Peyer's patch (tissue), 4 donors: ENCODE results near the gene FAM234B. TPM values are rescaled to one million over a fixed set of nuclear protein-coding genes. Genes with fewer than 3 reads are reported as not detected.

Experiments
- DNase-seq, 3 donors: peaks; one replicate each; pipeline ENCODE4 v3.0.0-alpha.2; 2017 to 2019
- H3K27ac ChIP-seq, 4 donors: fragments of 200-600 bp; sonication (generic); one replicate each; pipeline ENCODE4 v1.5.1; 2016 to 2019
- H3K27me3 ChIP-seq, 2 donors: fragments of 200-600 bp; sonication (generic); one replicate each; pipeline ENCODE4 v1.5.1; 2019
- H3K36me3 ChIP-seq, 3 donors: fragments of 200-600 bp; sonication (generic); one replicate each; pipeline ENCODE4 v1.5.1; 2016 to 2019
- H3K4me1 ChIP-seq, 4 donors: fragments of 200-600 bp; sonication (generic); one replicate each; pipeline ENCODE4 v1.5.1; 2016 to 2019
- H3K4me3 ChIP-seq, 4 donors: fragments of 200-600 bp; sonication (generic); 1 replicate in 3 of 4; 2 replicates in 1 of 4; pipeline ENCODE4 v1.5.1; 2016 to 2019; ENCODE audit warnings: mild to moderate bottlenecking in 1 of 4
- H3K9me3 ChIP-seq, 4 donors: fragments of 200-600 bp; sonication (generic); one replicate each; pipeline ENCODE4 v1.5.1; 2016 to 2019; ENCODE audit warnings: mild to moderate bottlenecking in 1 of 4
- POLR2A ChIP-seq, 2 donors: fragments of 450-650 bp; IDR thresholded peaks; one replicate each; pipeline ENCODE4 v1.5.1; 2017; ENCODE audit warnings: antibody characterized with exemption in 2 of 2, mild to moderate bottlenecking in 2 of 2, moderate library complexity in 2 of 2
- total RNA-seq, 4 donors: library from RNA; depleted of rRNA; stranded (reverse); fragments of >200 nt; gene quantifications; one replicate each; pipeline ENCODE4 v1.1.0, GENCODE V29; 2016
- TF ChIP-seq, protein P1 (sequence below), 6 experiments: fragments of 450-650 bp in 4 of 6; fragments of 200-600 bp in 2 of 6; sonication (generic) in 1 of 6; IDR thresholded peaks; one replicate each; pipeline ENCODE4 v1.5.1; 2017 to 2019; ENCODE audit warnings: antibody characterized with exemption in 6 of 6, mild to moderate bottlenecking in 3 of 6, moderate library complexity in 1 of 6

FAM234B gene
- total RNA-seq, 4 donors from 2014 or later, result 6.5 to 9.1 (median 7.2) TPM

DNA sequence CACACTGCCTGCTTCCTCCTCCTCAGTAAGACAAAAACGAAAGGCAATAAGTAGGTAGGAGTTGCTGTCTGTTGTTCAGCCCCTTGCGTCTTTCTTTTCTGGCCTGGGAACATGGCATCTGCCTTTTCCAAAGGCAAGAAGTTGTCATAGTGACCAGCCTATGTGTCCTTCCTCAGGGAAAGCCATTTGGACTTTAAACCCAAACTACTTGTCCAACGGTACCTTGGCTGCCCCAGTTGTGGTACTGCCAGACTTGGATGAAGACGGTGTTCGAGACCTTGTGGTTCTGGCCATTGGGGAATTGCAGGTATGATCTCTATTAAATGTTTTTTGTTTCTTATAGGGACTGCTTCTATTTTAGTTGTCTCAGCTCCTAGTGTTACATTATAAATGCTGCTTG lies 18.5 kb downstream of the FAM234B start:
- Histone ChIP-seq H3K36me3 (peaks cover 0 to 15% (median 0%) of the 10 kb centered on the region in 3 donors), H3K4me1 (no peaks in the 10 kb centered on the region), H3K9me3 (no peaks in the 10 kb centered on the region), H3K27ac (no peak overlapping the region), H3K27me3 (no peaks in the 10 kb centered on the region), H3K4me3 (no peak overlapping the region)
- TF ChIP-seq, protein P1, sequence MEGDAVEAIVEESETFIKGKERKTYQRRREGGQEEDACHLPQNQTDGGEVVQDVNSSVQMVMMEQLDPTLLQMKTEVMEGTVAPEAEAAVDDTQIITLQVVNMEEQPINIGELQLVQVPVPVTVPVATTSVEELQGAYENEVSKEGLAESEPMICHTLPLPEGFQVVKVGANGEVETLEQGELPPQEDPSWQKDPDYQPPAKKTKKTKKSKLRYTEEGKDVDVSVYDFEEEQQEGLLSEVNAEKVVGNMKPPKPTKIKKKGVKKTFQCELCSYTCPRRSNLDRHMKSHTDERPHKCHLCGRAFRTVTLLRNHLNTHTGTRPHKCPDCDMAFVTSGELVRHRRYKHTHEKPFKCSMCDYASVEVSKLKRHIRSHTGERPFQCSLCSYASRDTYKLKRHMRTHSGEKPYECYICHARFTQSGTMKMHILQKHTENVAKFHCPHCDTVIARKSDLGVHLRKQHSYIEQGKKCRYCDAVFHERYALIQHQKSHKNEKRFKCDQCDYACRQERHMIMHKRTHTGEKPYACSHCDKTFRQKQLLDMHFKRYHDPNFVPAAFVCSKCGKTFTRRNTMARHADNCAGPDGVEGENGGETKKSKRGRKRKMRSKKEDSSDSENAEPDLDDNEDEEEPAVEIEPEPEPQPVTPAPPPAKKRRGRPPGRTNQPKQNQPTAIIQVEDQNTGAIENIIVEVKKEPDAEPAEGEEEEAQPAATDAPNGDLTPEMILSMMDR (IDR thresholded peaks at IDR 0.05), result no peak
- no peak for TF ChIP-seq POLR2A (IDR thresholded peaks at IDR 0.05)
- DNase-seq, result no peak

DNA sequence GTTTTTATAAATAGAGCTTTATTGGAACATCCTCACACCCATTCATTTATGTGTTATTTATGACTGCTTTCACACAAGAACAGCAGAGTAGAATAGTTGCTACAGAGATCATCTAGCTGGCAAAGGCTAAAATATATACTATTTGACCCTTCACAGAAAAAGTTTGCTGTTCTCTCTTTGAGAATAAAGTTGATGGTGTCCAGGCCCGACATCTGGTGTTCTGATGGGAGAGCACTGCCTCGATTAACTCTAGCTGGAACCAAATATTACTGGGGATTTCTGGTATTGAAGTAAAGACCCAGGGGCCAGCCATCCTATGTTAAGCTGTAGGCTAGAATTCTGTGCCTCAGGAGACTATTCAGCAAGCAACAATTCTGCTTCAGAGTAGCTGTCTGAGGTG lies 21.8 kb downstream of the FAM234B start:
- TF ChIP-seq, protein P1 (IDR thresholded peaks at IDR 0.05), result no peak
- TF ChIP-seq POLR2A (IDR thresholded peaks at IDR 0.05), result no peak
- Histone ChIP-seq H3K4me1 (no peaks in the 10 kb centered on the region), H3K36me3 (peaks cover 0 to 6% (median 0%) of the 10 kb centered on the region in 3 donors), H3K27me3 (no peaks in the 10 kb centered on the region), H3K27ac (no peak overlapping the region), H3K4me3 (no peak overlapping the region), H3K9me3 (no peaks in the 10 kb centered on the region)
- no peak for DNase-seq

DNA sequence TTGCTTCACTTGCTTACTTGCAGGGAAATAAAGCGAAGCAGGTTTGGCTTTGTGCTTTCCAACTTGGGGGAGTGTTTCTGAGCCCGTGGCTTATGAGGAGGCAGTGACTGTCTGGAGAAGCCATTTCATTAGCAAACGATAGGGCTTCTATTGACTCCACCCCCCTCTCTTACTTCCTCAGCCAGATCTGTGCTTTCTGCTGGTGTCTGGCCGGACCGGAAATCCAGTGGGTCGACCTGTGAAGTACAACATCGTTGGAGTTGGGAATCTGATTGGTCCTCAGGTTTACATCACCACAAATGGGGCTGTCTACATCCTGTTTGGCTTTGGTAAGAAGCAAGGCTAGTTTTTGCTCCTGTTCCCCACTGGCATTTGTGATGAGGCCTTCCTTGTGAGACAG lies 22.3 kb downstream of the FAM234B start:
- TF ChIP-seq, protein P1 (IDR thresholded peaks at IDR 0.05), result no peak
- TF ChIP-seq POLR2A (IDR thresholded peaks at IDR 0.05), result no peak

DNA sequence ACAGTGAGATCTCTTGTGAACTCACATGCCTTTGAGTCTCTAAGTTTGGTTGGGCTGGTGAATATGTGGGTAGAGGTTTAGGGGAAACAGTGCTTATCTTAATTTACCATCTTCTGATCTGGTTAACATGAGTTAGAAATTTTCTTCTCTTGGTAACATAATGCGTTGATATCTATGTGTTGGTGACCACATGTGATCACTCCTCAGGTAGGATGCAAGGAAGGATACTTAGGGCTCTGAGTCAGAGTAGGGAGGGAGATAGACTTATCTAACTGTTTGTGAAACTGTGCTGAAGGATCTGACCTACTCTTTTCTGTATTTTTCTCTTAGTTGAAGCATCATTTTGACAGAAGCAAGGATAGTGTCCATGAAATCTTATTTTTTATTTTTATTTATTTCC lies 23.1 kb downstream of the FAM234B start:
- Histone ChIP-seq H3K27me3 (no peaks in the 10 kb centered on the region), H3K27ac (no peak overlapping the region), H3K4me1 (no peaks in the 10 kb centered on the region), H3K4me3 (no peak overlapping the region), H3K36me3 (peaks cover 0 to 10% (median 0%) of the 10 kb centered on the region in 3 donors), H3K9me3 (no peaks in the 10 kb centered on the region)
- DNase-seq, result no peak
- TF ChIP-seq POLR2A (IDR thresholded peaks at IDR 0.05), result no peak
- TF ChIP-seq, protein P1 (IDR thresholded peaks at IDR 0.05), result no peak

More for the DNA sequence above, 22.3 kb downstream of the FAM234B start:
- Histone ChIP-seq H3K9me3 (no peaks in the 10 kb centered on the region), H3K4me1 (no peaks in the 10 kb centered on the region), H3K4me3 (no peak overlapping the region), H3K27ac (no peak overlapping the region), H3K36me3 (peaks cover 0 to 9% (median 0%) of the 10 kb centered on the region in 3 donors), H3K27me3 (no peaks in the 10 kb centered on the region)
- no peak for DNase-seq

DNA sequence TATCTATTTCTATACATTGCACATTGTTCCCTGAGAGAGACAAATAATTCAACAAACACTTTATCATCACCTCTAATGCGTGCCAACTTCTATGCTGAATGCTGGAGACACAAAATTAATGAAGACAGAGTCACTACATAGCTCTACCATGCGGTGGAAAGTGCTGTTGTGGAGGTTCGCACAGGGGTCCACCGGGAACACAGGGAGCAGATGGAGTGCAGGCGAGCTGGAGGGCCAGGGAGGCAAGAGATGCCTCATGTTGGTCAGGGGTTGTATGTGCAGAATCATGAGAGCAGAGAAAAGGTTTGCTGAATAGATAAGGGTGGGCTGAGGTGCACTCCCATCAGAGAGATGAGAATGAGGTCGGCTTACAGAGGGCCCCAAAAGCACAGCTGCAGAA lies 25.2 kb downstream of the FAM234B start:
- Histone ChIP-seq H3K27ac (no peak overlapping the region), H3K4me3 (no peak overlapping the region), H3K36me3 (peaks cover 0 to 10% (median 0%) of the 10 kb centered on the region in 3 donors), H3K4me1 (no peaks in the 10 kb centered on the region), H3K9me3 (no peaks in the 10 kb centered on the region), H3K27me3 (no peaks in the 10 kb centered on the region)
- no peak for DNase-seq
- no peak for TF ChIP-seq POLR2A (IDR thresholded peaks at IDR 0.05)
- TF ChIP-seq, protein P1 (IDR thresholded peaks at IDR 0.05), result no peak
